Nephron (organoid): Measurements from ENCODE around the gene SLCO4C1.
A peak's percentile ranks its signal among the peaks of the same experiment; 100 is the strongest.

Experiments
- H3K27ac Mint-ChIP-seq, 3 experiments: 2 replicates each; pipeline ENCODE4 v1.8.0; 2020; ENCODE audit warnings: mixed read lengths in 3 of 3, mild to moderate bottlenecking in 2 of 3, moderate library complexity in 1 of 3
- H3K27me3 Mint-ChIP-seq: 2 replicates; pipeline ENCODE4 v1.8.0; 2021; ENCODE audit warnings: low read depth, mild to moderate bottlenecking, moderate library complexity, mixed read lengths
- H3K36me3 Mint-ChIP-seq: 2 replicates; pipeline ENCODE4 v1.8.0; 2020; ENCODE audit warnings: low read depth, mixed read lengths
- H3K4me1 Mint-ChIP-seq: 2 replicates; pipeline ENCODE4 v1.8.0; 2020; ENCODE audit warnings: mixed read lengths
- H3K4me3 Mint-ChIP-seq, 3 experiments: 2 replicates each; pipeline ENCODE4 v1.8.0; 2020; ENCODE audit warnings: mild to moderate bottlenecking in 3 of 3, mixed read lengths in 3 of 3, moderate library complexity in 2 of 3
- H3K9me3 Mint-ChIP-seq: 2 replicates; pipeline ENCODE4 v1.8.0; 2020; ENCODE audit warnings: mixed read lengths
- TF ChIP-seq, protein P1 (sequence below), 3 experiments: fragments of 200-600 bp; sonication (generic); IDR thresholded peaks; one replicate each; pipeline ENCODE4 v1.5.0; 2021; ENCODE audit warnings: antibody characterized with exemption in 3 of 3; ENCODE audit not compliant: unreplicated experiment in 3 of 3

Gene SLCO4C1

DNA sequence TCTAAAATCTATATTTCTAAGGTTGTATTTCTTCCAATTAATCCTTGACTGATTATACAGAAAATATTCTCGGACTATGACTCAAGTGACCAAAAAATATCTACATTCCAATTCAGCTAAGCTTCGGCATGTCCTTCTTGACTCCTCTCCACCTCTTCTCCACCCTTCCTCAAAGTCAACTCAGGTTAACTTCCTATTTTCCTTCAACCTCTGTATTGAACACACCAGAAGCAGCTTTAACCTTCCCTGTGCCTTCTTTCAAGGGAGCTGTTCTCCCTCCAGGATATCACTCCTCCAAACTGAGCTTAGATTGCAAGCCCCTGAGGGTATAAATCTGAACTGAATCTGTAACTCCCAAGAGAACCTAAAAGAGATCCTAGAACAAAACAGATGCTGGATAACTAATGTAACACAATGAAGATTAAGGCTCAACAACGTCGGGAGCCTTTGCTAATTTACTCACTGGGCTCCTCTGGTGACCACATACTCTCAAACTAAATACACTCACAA lies 1.1 kb downstream of the SLCO4C1 start:
- peak overlapping the region; percentile 1 to 70 (median 15) for H3K27ac Mint-ChIP-seq
- H3K36me3 Mint-ChIP-seq, result no peaks in the 10 kb centered on the region
- no peaks in the 10 kb centered on the region for H3K9me3 Mint-ChIP-seq
- H3K27me3 Mint-ChIP-seq, result peaks cover 16% of the 10 kb centered on the region
- TF ChIP-seq, protein P1, sequence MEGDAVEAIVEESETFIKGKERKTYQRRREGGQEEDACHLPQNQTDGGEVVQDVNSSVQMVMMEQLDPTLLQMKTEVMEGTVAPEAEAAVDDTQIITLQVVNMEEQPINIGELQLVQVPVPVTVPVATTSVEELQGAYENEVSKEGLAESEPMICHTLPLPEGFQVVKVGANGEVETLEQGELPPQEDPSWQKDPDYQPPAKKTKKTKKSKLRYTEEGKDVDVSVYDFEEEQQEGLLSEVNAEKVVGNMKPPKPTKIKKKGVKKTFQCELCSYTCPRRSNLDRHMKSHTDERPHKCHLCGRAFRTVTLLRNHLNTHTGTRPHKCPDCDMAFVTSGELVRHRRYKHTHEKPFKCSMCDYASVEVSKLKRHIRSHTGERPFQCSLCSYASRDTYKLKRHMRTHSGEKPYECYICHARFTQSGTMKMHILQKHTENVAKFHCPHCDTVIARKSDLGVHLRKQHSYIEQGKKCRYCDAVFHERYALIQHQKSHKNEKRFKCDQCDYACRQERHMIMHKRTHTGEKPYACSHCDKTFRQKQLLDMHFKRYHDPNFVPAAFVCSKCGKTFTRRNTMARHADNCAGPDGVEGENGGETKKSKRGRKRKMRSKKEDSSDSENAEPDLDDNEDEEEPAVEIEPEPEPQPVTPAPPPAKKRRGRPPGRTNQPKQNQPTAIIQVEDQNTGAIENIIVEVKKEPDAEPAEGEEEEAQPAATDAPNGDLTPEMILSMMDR (IDR thresholded peaks at IDR 0.05; ENCODE audit: unreplicated experiment in 3 of 3), result no peak
- H3K4me3 Mint-ChIP-seq, result peak overlapping the region; percentile 82 to 92 (median 85)
- peaks cover 15% of the 10 kb centered on the region for H3K4me1 Mint-ChIP-seq

DNA sequence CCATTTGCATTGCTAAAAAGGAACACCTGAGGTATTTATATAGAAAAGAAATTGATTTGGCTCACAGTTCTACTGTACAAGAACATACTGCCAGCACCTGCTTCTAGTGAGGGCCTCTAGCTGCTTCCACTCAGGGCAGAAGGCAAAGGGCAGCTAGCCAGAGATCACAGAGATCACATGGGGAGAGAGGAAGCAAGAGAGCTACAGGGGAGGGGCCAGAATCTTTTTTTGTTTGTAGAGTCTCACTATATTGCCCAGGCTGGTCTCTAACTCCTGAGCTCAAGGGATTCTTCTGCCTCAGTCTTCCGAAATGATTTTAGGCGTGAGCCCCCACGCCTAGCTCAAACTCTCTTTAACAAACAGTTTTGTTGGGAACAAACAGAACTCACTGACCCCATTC lies 6.1 kb downstream of the SLCO4C1 start:
- Mint-ChIP-seq H3K36me3 (no peaks in the 10 kb centered on the region), H3K27ac (no peak overlapping the region), H3K4me1 (peaks cover 3% of the 10 kb centered on the region), H3K4me3 (no peak overlapping the region), H3K9me3 (no peaks in the 10 kb centered on the region), H3K27me3 (peaks cover 2% of the 10 kb centered on the region)
- TF ChIP-seq, protein P1 (IDR thresholded peaks at IDR 0.05; ENCODE audit: unreplicated experiment in 3 of 3), result no peak

DNA sequence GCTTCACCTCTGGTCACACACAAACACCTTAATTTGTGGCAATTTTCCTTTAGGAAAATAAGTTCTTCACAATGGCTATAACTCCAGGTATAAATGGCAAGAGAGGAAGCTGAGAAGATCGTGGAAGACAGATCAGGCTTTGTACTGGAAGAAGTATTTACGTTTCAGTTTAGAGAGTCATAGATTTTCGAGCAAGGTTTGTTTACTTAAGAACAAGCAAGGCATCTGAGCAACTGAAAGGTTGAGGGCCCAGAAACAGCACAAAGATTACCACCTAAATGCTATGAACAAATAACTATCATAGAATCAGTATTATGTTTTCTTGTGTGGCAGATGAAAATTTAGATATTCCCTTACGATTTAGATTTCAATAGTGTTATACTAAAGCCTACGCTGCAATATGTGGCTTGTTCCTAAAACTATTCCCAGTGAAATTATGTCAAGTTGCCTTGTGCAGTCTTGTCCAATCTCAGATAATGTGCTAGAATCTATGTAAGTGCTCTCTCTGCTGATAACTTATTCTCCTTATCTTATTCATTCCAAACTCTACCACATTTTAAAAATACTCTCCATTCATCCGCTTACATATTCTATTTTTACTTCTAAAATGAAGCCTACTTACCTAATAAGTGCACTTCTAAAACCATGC lies 6.7 kb downstream of the SLCO4C1 start:
- no peak overlapping the region for H3K27ac Mint-ChIP-seq
- TF ChIP-seq, protein P1 (IDR thresholded peaks at IDR 0.05; ENCODE audit: unreplicated experiment in 3 of 3), result no peak
- no peaks in the 10 kb centered on the region for H3K9me3 Mint-ChIP-seq
- no peak overlapping the region for H3K4me3 Mint-ChIP-seq
- H3K4me1 Mint-ChIP-seq, result no peaks in the 10 kb centered on the region
- H3K27me3 Mint-ChIP-seq, result no peaks in the 10 kb centered on the region
- no peaks in the 10 kb centered on the region for H3K36me3 Mint-ChIP-seq

DNA sequence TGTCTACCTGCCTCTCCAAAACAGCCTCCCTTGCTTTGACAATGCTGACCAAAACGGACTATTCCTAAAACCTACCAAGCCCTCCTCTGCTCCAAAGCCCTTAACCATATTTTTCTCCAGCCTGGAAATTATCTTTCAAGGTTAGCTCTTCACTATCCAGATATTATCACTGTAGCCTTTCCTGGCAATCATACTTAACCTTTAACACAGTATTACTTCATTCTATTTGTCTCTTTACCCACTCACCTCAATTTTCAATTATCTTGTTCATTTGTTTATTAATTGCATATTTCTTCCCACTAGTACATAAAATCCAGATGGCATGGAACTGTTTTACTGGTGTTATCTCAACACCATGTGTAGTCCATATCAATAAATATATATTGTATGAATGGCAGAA lies 7.5 kb downstream of the SLCO4C1 start:
- TF ChIP-seq, protein P1 (IDR thresholded peaks at IDR 0.05; ENCODE audit: unreplicated experiment in 3 of 3), result no peak
- Mint-ChIP-seq H3K36me3 (no peaks in the 10 kb centered on the region), H3K27ac (no peak overlapping the region)

DNA sequence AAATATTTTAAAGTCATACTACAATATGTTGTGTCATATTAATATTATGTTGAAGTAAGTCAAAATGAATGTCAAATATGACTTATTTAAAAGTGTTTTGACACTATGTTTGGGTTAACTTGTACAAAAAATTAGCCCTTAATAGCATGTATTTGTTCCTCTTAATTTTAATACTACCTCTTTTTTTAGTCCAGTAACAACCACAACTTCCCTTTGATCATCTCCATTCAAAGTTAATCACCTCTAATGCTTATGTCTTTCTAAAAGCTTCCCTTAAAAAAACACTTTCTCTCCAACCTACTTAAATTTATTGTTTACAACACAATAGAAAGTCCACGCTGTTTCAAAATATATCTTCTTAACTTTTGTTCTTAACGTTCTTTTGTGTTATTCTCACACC lies 9.6 kb downstream of the SLCO4C1 start:
- TF ChIP-seq, protein P1 (IDR thresholded peaks at IDR 0.05; ENCODE audit: unreplicated experiment in 3 of 3), result no peak
- no peaks in the 10 kb centered on the region for H3K4me1 Mint-ChIP-seq
- H3K27me3 Mint-ChIP-seq, result no peaks in the 10 kb centered on the region
- H3K27ac Mint-ChIP-seq, result no peak overlapping the region
- no peaks in the 10 kb centered on the region for H3K36me3 Mint-ChIP-seq
- H3K9me3 Mint-ChIP-seq, result no peaks in the 10 kb centered on the region
- no peak overlapping the region for H3K4me3 Mint-ChIP-seq

More for the DNA sequence above, 7.5 kb downstream of the SLCO4C1 start:
- Mint-ChIP-seq H3K4me3 (no peak overlapping the region), H3K27me3 (no peaks in the 10 kb centered on the region), H3K4me1 (no peaks in the 10 kb centered on the region), H3K9me3 (no peaks in the 10 kb centered on the region)
